Motor neuron (in vitro differentiated cells): Measurements from ENCODE around the gene MET. TPM values are rescaled to one million over a fixed set of nuclear protein-coding genes. Genes with fewer than 3 reads are reported as not detected.
"Not testable (repeated sequence)": the region's sequence is repeated elsewhere in the genome, so short reads cannot be mapped to it uniquely, and the experiment has no call there.

Experiments used
- ATAC-seq, 8 experiments: fragments of 200-7000 bp; cut with Tn5 transposase; replicated peaks in 6 of 8; 2 replicates each; pipeline ENCODE4 v1.8.0; 2021; ENCODE audit warnings: mild to moderate bottlenecking in 8 of 8, moderate library complexity in 8 of 8
- H3K27ac ChIP-seq, 2 donors: fragments of 250-450 bp; sonication (Bioruptor Pico); 2 replicates each; pipeline ENCODE4 v1.9.0; 2021; ENCODE audit warnings: antibody characterized with exemption in 2 of 2, mild to moderate bottlenecking in 2 of 2, moderate library complexity in 1 of 2
- H3K4me1 ChIP-seq, 2 donors: fragments of 250-450 bp; sonication (Bioruptor Pico); replicated peaks in 1 of 2; 2 replicates each; pipeline ENCODE4 v1.6.1; 2021; ENCODE audit warnings: antibody characterized with exemption in 2 of 2, mild to moderate bottlenecking in 2 of 2, moderate library complexity in 1 of 2
- H3K4me3 ChIP-seq, 5 donors: fragments of 250-450 bp; sonication (Bioruptor Pico); 2 replicates each; pipeline ENCODE4 v1.9.0; 2021; ENCODE audit warnings: antibody characterized with exemption in 5 of 5, mild to moderate bottlenecking in 5 of 5, moderate library complexity in 4 of 5
- WGBS, 10 experiments: fragments of 450-650 bp; shearing (Covaris generic); methylation state at CpG; one replicate each; pipeline ENCODE4 v1.0.0; 2022; 5-methylcytosine and 5-hydroxymethylcytosine counted together
- in situ Hi-C, 9 experiments: fragments of 400-800 bp; cut with MboI; loops; one replicate each; pipeline ENCODE4 v1.15.0; 2021; ENCODE audit warnings: low sequenced_read_pairs in 9 of 9, low pct_unique_long_range_greater_than_20kb in 2 of 9; ENCODE audit not compliant: unreplicated experiment in 9 of 9
- total RNA-seq, 8 experiments: library from RNA; unstranded; fragments of 300-600 nt; gene quantifications; 2 replicates each; pipeline versions ENCODE4 v1.2.3 to v1.2.4, GENCODE V29; 2022

The MET gene
- total RNA-seq = 10 to 100 TPM in 3 of 8 experiments, 1 to 10 TPM in 5; 1.5 to 52.7 (median 6.9) TPM

DNA sequence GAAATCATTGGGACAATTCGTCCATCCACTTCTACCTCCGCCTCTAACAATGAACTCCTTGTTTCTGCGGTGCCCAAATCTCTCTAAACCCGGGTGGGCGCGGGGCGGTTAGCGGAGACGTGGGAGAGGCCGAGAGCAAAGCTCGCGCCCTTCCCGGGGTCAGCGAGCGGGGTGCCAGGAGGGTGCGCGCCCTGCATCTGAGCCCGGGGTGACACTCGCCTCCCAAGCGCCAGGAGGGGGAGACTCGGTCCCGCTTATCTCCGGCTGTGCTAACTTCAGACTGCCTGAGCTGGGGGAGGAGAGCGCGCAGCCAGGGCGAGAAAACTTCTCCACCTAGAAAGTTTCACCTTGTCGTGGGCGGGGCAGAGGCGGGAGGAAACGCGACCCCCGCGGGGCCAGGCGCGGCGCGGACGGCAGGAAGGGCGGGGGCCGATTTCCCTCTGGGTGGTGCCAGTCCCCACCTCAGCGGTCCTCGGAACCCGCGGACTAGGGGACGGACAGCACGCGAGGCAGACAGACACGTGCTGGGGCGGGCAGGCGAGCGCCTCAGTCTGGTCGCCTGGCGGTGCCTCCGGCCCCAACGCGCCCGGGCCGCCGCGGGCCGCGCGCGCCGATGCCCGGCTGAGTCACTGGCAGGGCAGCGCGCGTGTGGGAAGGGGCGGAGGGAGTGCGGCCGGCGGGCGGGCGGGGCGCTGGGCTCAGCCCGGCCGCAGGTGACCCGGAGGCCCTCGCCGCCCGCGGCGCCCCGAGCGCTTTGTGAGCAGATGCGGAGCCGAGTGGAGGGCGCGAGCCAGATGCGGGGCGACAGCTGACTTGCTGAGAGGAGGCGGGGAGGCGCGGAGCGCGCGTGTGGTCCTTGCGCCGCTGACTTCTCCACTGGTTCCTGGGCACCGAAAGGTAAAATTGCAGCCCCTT, at the start of gene MET:
Gene MET, plus strand, starts transcription at position 516 of the 915 bp plus-strand sequence. CDS start 26,889 bp downstream, outside the sequence.
- Histone ChIP-seq H3K4me1 (peaks cover 0 to 7% of the 10 kb centered on the region in 2 donors), H3K27ac (no peak within 1 kb of the TSS), H3K4me3 (peak within 1 kb of the TSS; percentile 33 to 56 (median 44))
- WGBS, 10 experiments = 0 to 40% (median 7%) methylated on average over 1 to 24 of the region's 101 CpGs; no CpG with 5 or more reads in 2 of the 10 experiments
- in situ Hi-C loops = no loop called here
- peak; percentile 84 to 96 (median 93) for ATAC-seq

DNA sequence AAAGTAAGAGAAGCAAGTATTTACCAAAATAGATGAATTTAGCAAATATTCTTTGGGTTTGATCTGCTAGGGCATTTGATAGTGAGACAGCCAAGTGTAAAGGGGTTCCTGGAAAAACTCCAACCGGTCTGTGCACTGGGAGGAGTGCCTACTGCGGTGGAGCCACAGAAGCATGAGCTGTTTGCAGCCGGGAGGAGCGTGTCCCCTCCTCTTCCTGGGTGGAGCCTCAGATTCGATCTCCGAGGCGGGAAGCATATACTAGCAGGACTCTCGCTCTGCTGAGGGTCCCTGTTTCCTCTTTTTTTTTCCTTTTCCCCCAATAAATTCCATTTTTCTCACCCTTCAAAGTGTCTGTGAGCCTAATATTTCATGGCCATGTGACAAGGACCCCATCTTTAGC, 45.1 kb upstream of the MET start:
- 69 to 97% (median 87%) methylated on average over 2 to 4 of the region's 8 CpGs; no CpG with 5 or more reads in 4 of the 10 experiments for WGBS, 10 experiments
- Histone ChIP-seq H3K27ac (no peak overlapping the region), H3K4me3 (no peak overlapping the region), H3K4me1 (peaks cover 5% of the 10 kb centered on the region in 2 donors)
- ATAC-seq = no peak
- in situ Hi-C loops = no loop called here

DNA sequence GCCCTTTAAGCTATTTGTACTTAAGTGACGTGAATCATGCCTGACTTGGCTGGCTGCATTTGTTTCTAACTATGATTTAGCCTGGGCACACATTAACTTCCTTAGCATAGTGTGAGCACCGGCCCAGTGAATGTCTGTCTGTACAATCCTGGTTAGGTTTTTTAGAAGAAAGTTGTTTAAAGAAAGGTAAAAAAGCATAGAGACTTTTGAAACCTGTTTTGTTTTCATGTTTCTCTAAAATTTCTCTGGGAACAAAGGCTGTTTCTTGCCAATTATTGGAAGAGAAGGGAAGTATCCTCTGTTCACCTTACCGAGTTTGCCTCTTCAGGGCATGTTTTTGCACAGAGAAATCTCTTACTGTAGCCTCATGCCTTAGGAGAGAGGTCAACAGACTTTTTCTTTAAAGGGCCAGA, 42.9 kb upstream of the MET start:
- in situ Hi-C loops = no loop called here
- ATAC-seq = peak in 1 of 8 experiments; percentile 50
- WGBS, 10 experiments = 0 to 64% (median 29%) methylated on average over 2 to 3 of the region's 3 CpGs
- Histone ChIP-seq H3K27ac (no peak overlapping the region), H3K4me1 (peaks cover 5% of the 10 kb centered on the region in 2 donors), H3K4me3 (no peak overlapping the region)

DNA sequence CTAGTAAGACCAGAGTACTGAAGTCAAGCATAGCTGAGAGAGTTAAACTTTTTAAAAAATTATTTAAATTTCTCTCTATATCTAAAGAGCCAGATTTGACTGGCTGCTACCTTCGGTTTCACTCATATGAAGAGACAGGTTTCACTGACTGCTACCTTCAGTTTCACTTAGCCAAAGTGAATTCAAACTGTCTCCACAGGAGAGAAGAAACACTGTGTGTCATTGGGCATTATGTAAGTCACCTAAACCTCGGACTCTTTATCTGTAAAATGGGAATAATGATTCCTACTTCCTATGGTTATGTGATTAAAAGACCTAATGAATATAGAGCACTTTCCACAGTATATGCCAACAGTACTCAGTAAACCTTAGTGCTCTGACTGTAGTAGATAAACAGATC, 41.6 kb upstream of the MET start:
- Histone ChIP-seq H3K4me1 (peaks cover 5% of the 10 kb centered on the region in 2 donors), H3K27ac (no peak overlapping the region), H3K4me3 (no peak overlapping the region)
- no peak for ATAC-seq
- WGBS, 10 experiments = 60 to 100% (median 85%) methylated on average over 1 to 2 of the region's 2 CpGs
- in situ Hi-C loops = no loop called here

DNA sequence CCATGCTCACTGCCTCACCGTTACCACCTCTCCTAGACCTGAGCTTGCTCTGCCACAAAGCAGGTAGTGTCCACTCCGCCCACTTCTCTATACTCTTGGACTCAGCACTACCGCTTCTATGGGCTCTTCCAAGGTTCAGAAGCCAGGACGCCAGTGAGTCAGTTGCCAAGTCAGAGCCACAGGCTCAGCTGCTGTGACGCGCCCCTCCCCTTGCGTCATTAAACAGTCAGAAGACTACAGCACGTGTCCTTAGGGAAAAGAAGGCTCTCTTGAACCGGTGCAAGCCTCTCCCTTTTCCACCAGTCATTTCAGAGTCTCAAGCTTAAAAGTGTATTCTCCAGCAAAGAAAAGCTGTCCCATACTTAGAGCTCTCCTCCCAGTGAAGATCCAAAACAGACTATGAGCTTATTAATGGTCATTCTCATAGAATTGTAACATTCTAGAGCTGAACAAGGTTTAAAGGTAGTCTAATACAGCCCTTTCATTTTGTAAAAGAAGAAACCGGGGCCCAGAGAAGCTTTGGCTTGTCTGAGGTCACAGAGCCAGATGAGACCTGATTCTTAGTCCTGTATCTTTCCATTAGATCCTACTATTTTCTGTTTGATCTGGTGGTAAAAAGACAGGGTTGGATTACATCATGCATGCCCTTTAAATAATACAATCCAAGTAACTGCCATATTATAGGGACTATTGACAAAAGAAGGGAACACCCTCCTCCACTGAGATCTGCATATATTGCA, 40.9 kb upstream of the MET start:
- Histone ChIP-seq H3K4me1 (peaks cover 5% of the 10 kb centered on the region in 2 donors), H3K27ac (no peak overlapping the region), H3K4me3 (no peak overlapping the region)
- in situ Hi-C loops = no loop called here
- 20 to 100% (median 67%) methylated on average over 1 to 7 of the region's 10 CpGs; no CpG with 5 or more reads in 2 of the 10 experiments for WGBS, 10 experiments
- ATAC-seq = peak; percentile 82 to 96 (median 88)

DNA sequence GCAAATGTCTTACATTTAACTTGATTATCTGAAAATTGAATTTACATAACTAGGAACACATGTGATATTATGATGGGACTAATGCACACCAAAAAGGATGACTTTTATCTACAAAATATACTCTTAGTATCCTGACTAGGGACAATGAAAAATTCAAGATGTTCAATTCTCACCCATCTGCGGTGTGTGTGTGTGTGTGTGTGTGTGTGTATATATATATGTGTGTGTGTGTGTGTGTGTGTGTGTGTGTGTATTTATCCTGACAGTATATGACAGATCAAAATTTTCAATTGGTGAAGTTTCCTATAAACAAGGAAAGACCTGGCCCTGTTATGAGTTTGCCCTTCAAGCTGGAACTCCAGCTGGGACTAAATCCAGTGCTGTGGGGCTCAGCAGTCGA, 40.3 kb upstream of the MET start:
- Histone ChIP-seq H3K4me1 (peaks cover 5% of the 10 kb centered on the region in 2 donors), H3K27ac (no peak overlapping the region), H3K4me3 (no peak overlapping the region)
- ATAC-seq = no peak
- in situ Hi-C loops = no loop called here
- 17 to 100% (median 88%) methylated on average over 1 to 2 of the region's 2 CpGs; no CpG with 5 or more reads in 1 of the 10 experiments for WGBS, 10 experiments

DNA sequence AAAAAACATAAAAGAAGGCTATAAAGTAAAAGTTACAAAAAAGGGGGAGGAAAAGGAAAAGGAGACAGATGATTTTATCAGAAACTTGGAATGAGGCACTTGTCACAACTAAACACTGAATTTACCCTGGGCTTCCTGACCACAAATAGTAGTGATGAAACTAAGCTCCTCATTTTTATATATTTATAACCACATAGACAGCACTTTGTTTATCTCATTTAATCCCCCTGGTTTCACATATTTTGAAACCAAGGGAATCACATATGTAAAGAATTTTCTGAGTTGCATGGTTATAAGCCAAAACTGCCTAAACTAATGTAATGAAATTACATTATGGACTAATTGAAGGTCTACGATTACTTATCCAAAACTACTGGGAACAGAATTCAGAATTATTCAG, 39.6 kb upstream of the MET start:
- in situ Hi-C loops = no loop called here
- 50 to 100% (median 82%) methylated on average over 1 of the region's 1 CpG; no CpG with 5 or more reads in 3 of the 10 experiments for WGBS, 10 experiments
- Histone ChIP-seq H3K4me3 (no peak overlapping the region), H3K27ac (no peak overlapping the region), H3K4me1 (peaks cover 5% of the 10 kb centered on the region in 2 donors)
- no peak for ATAC-seq

DNA sequence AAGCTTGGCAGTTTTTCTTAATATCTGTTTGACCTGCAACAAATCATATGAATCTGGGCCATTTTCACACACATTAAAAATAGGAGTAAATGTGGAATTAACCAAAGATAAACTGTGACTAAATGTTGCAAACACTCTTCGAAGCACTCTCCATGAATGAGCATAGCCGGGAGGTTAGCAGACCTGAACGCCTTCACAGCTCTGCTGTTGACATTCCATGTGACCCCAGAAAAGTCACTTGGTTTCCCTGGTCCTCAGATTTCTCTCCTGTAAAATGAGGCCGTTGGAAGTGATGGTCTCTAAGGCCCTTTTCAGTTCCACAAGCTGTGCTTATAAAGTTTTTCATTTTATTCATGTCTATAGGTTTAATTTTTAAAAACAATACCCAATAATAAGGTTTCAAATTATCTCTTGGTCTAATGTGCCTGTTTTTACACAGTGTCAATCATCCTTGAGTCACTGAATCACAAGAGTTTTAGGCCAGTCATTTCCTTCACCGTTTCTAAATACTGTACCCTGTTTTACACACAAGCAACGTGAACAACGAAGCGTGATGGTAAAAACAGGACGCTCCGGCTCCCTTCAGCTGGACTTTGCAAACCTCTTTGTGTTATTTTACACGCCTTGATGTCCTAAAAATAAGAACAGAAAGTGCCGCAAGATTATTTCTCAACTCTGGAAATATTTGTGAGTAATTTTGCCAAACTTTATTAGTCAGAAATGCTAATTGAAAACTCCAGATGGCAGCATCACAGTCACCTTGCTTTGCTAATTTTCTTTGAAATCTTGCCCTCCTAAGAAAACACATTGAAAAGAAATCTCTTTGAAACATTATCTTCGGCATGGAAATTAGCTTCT, 38.6 kb upstream of the MET start:
- in situ Hi-C loops = no loop called here
- H3K4me1 ChIP-seq = peaks cover 5% of the 10 kb centered on the region in 2 donors
- no peak overlapping the region for H3K27ac ChIP-seq
- ATAC-seq = peak in 2 of 8 experiments; percentile 2 to 12
- WGBS, 10 experiments = 24 to 100% (median 80%) methylated on average over 3 to 13 of the region's 13 CpGs
- H3K4me3 ChIP-seq = no peak overlapping the region

DNA sequence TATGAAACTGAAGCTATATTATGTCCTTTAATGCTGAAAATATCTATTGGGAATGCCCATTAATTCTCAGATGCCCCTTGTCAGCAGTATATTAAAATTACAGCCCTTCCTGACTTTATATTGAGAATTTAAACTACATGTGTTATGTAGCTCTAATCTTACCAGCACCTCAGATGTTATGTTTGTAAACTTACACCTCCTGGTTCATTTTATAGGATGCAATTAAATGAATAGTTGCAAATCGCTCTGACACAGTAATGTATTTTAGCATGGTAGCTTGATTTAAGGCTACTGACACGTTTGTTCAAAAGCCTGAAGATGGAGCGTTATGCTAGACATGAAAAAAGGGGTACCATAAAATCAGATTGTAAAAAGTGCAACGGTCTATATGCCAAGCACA, 35.0 kb upstream of the MET start:
- in situ Hi-C loops = no loop called here
- Histone ChIP-seq H3K4me3 (no peak overlapping the region), H3K4me1 (no peaks in the 10 kb centered on the region), H3K27ac (no peak overlapping the region)
- ATAC-seq = no peak
- WGBS, 10 experiments = 30 to 90% (median 83%) methylated on average over 2 to 4 of the region's 4 CpGs

DNA sequence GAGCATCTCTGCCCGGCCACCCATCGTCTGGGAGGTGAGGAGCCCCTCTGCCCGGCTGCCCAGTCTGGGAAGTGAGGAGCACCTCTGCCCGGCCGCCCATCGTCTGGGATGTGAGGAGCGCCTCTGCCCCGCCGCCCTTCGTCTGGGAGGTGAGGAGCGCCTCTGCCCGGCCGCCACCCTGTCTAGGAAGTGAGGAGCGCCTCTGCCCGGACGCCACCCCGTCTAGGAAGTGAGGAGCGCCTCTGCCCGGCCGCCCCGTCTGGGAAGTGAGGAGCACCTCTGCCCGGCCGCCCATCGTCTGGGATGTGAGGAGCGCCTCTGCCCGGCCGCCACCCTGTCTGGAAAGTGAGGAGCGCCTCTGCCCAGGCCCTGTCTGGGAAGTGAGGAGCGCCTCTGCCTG, 33.4 kb upstream of the MET start:
- in situ Hi-C loops, H3K27ac ChIP-seq, ATAC-seq, H3K4me3 ChIP-seq, H3K4me1 ChIP-seq: not testable (repeated sequence)
- WGBS, 10 experiments = 80 to 83% methylated on average over 1 of the region's 29 CpGs; no CpG with 5 or more reads in 8 of the 10 experiments

DNA sequence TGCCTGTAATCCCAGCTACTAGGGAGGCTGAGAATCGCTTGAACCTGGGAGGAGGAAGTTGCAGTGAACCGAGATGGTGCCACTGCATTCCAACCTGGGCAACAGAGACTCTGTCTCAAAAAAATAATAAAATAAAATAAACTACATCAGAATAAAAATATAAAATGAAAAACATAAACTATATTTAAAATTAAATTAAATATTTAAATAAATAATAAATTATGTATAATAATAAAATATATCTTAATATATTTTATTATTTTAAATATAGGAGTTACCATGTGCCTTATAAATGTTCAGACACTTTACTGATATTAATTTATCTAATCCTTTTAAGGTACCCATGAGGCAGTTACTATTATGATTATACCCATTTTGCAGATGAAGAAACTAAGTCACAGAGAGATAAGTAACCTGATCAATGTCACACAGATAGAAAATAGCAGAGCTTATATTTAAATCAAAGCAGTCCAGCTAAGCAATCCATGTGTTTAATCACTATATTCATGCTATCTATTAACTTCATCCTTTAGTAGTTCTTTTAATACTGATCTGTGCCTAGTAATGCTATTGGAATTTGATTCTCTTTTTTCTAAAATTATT, 30.3 kb upstream of the MET start:
- 64 to 100% (median 95%) methylated on average over 1 to 2 of the region's 2 CpGs; no CpG with 5 or more reads in 1 of the 10 experiments for whole genome bisulfite sequencing, 10 experiments
- Histone ChIP-seq H3K4me3 (no peak overlapping the region), H3K27ac (no peak overlapping the region), H3K4me1 (peaks cover 0 to 5% of the 10 kb centered on the region in 2 donors)
- in situ Hi-C loops = no loop called here
- ATAC-seq = no peak

DNA sequence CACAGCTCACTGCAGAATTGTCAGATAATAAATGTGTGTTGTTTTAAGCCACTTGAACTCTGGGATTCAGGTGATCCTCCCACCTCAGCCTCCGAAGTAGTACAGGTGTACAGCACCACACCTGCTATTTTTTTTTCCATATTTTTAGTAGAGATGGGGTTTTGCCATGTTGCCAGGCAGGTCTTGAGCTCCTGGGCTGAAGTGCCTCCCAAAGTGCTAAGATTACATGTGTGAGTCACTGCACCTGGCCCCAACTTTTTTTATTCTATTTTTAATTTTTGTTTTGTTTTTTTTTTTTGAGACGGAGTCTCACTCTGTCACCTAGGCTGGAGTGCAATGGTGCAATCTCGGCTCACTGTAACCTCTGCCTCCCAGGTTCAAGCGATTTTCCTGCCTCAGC, 28.8 kb upstream of the MET start:
- H3K27ac ChIP-seq, H3K4me1 ChIP-seq, H3K4me3 ChIP-seq, in situ Hi-C loops, ATAC-seq: not testable (repeated sequence)
- 48 to 100% (median 90%) methylated on average over 1 to 4 of the region's 4 CpGs for WGBS, 10 experiments
